SK-N-SH (cell line): ENCODE data around the gene IMPACT. TPM values are rescaled to one million over a fixed set of nuclear protein-coding genes. Genes with fewer than 3 reads are reported as not detected.

Source experiments
- CTCF ChIA-PET: fragments of 300-600, 350-600 bp; formaldehyde crosslinking; extraction: SDS; loops from one replicate; lab custom pipeline; 2021; lab: Yijun Ruan, JAX
- POLR2A ChIA-PET: fragments of 350-600 bp; sonication (Branson Sonifier 250); formaldehyde crosslinking; extraction: SDS; loops from one replicate; lab custom pipeline; 2020; ENCODE audit warnings: antibody characterized with exemption, inconsistent platforms; lab: Yijun Ruan, JAX
- DNase-seq: peaks from one replicate; pipeline ENCODE4 v3.0.0; 2012
- H2AFZ ChIP-seq: fragments of 200-600 bp; sonication (generic); 2 replicates; pipeline ENCODE4 v1.8.1; 2016; ENCODE audit warnings: antibody characterized with exemption, mild to moderate bottlenecking, low read depth
- H3F3A ChIP-seq: fragments of 200-600 bp; sonication (generic); replicated peaks from 2 replicates; pipeline ENCODE3; 2016; ENCODE audit warnings: antibody characterized with exemption, mild to moderate bottlenecking; ENCODE audit not compliant: insufficient read depth
- H3K27ac ChIP-seq, 2 experiments: fragments of 200-500 bp in 1 of 2; fragments of 200-600 bp in 1 of 2; sonication (Bioruptor generic) in 1 of 2; sonication (generic), shearing (Covaris generic) in 1 of 2; 2 replicates each; pipeline versions ENCODE4 v1.5.1 to v1.6.1; 2014 to 2016; ENCODE audit warnings: low read depth in 2 of 2, inconsistent platforms in 1 of 2, low read length in 1 of 2, mild to moderate bottlenecking in 1 of 2, mixed read lengths in 1 of 2
- H3K27me3 ChIP-seq: fragments of 200-600 bp; sonication (generic), shearing (Covaris generic); 2 replicates; pipeline ENCODE4 v1.6.1; 2016; ENCODE audit warnings: mixed run types; ENCODE audit not compliant: insufficient read depth
- H3K36me3 ChIP-seq, 2 experiments: fragments of 200-500 bp in 1 of 2; fragments of 200-600 bp in 1 of 2; sonication (Bioruptor generic) in 1 of 2; sonication (generic) in 1 of 2; replicated peaks in 1 of 2; 2 replicates each; pipeline versions ENCODE3 to v1.5.1; 2014 to 2016; ENCODE audit warnings: low read length in 1 of 2, mild to moderate bottlenecking in 1 of 2; ENCODE audit not compliant: insufficient read depth in 2 of 2, control insufficient read depth in 1 of 2
- H3K4me1 ChIP-seq, 2 experiments: fragments of 200-500 bp in 1 of 2; fragments of 200-600 bp in 1 of 2; sonication (Bioruptor generic) in 1 of 2; sonication (generic), shearing (Covaris generic) in 1 of 2; 2 replicates each; pipeline versions ENCODE4 v1.5.1 to v1.6.1; 2014 to 2016; ENCODE audit warnings: low read depth in 1 of 2, low read length in 1 of 2, mixed run types in 1 of 2; ENCODE audit not compliant: insufficient read depth in 2 of 2, control insufficient read depth in 1 of 2
- H3K4me2 ChIP-seq: fragments of 200-600 bp; sonication (generic), shearing (Covaris generic); 2 replicates; pipeline ENCODE4 v1.6.1; 2017; ENCODE audit warnings: mixed run types
- H3K4me3 ChIP-seq, 2 experiments: fragments of 200-500 bp in 1 of 2; fragments of 200-600 bp in 1 of 2; sonication (Bioruptor generic) in 1 of 2; sonication (generic), shearing (Covaris generic) in 1 of 2; 2 replicates each; pipeline versions ENCODE4 v1.5.1 to v1.8.1; 2014 to 2016; ENCODE audit warnings: low read depth in 2 of 2, inconsistent platforms in 1 of 2, low read length in 1 of 2, mild to moderate bottlenecking in 1 of 2, mixed read lengths in 1 of 2, moderate library complexity in 1 of 2
- H3K79me2 ChIP-seq: fragments of 200-600 bp; sonication (generic); 2 replicates; pipeline ENCODE4 v1.8.1; 2017; ENCODE audit warnings: mild to moderate bottlenecking; ENCODE audit not compliant: insufficient read depth
- H3K9ac ChIP-seq: fragments of 200-600 bp; sonication (generic); 2 replicates; pipeline ENCODE4 v1.6.1; 2017; ENCODE audit warnings: mixed run types
- H3K9me2 ChIP-seq: fragments of 200-600 bp; sonication (generic); 2 replicates; pipeline ENCODE4 v1.6.1; 2017; ENCODE audit warnings: mixed run types
- H3K9me3 ChIP-seq: fragments of 200-600 bp; sonication (generic); 2 replicates; pipeline ENCODE4 v1.6.1; 2017; ENCODE audit warnings: mixed run types, mild to moderate bottlenecking, moderate library complexity
- H4K20me1 ChIP-seq: fragments of 200-600 bp; sonication (generic); 2 replicates; pipeline ENCODE4 v1.6.1; 2017; ENCODE audit warnings: mild to moderate bottlenecking, mixed run types; ENCODE audit not compliant: insufficient read depth
- CHD2 ChIP-seq: fragments of 150-350 bp; IDR thresholded peaks from 2 replicates; pipeline ENCODE4 v1.6.1; 2018; ENCODE audit warnings: low read length; ENCODE audit not compliant: partially characterized antibody
- ELF1 ChIP-seq: IDR thresholded peaks from 2 replicates; pipeline ENCODE4 v1.4.0; 2012
- EP300 ChIP-seq, 2 experiments: IDR thresholded peaks; 2 replicates each; pipeline versions ENCODE4 v1.4.0 to v1.6.1; 2012; ENCODE audit warnings: borderline replicate concordance in 1 of 2, low read depth in 1 of 2, low read length in 1 of 2
- EZH2phosphoT487 ChIP-seq: fragments of 200-600 bp; sonication (generic); IDR thresholded peaks from 2 replicates; pipeline ENCODE4 v1.6.1; 2017; ENCODE audit warnings: low read depth, mixed run types, mild to moderate bottlenecking, antibody characterized with exemption, moderate library complexity, borderline replicate concordance
- FOXJ3 ChIP-seq: sonication (generic); formaldehyde crosslinking; IDR thresholded peaks from 2 replicates; pipeline ENCODE4 v1.5.1; 2020; ENCODE audit warnings: mild to moderate bottlenecking, missing genetic modification reagents
- GABPA ChIP-seq: IDR thresholded peaks from 2 replicates; pipeline ENCODE4 v1.4.0; 2012; ENCODE audit warnings: low read depth, mild to moderate bottlenecking
- MEF2A ChIP-seq: IDR thresholded peaks from 2 replicates; pipeline ENCODE4 v1.4.0; 2012; ENCODE audit warnings: low read depth, borderline replicate concordance
- MXI1 ChIP-seq: IDR thresholded peaks from 2 replicates; pipeline ENCODE4 v1.6.1; 2012; ENCODE audit warnings: mild to moderate bottlenecking, low read depth, low read length, improper control_type of control experiment
- NFIC ChIP-seq: IDR thresholded peaks from 2 replicates; pipeline ENCODE4 v1.4.0; 2012; ENCODE audit warnings: borderline replicate concordance
- NRF1 ChIP-seq: IDR thresholded peaks from 2 replicates; pipeline ENCODE4 v1.6.1; 2012; ENCODE audit warnings: low read depth, mild to moderate bottlenecking, low read length
- POLR2AphosphoS5 ChIP-seq: IDR thresholded peaks from 2 replicates; pipeline ENCODE4 v1.6.1; 2012; ENCODE audit warnings: low read depth, low read length
- RCOR1 ChIP-seq: fragments of 150-350 bp; IDR thresholded peaks from 2 replicates; pipeline ENCODE4 v1.6.1; 2017; ENCODE audit warnings: antibody characterized with exemption, low read length
- RXRA ChIP-seq: IDR thresholded peaks from 2 replicates; pipeline ENCODE4 v1.4.0; 2012; ENCODE audit warnings: low read depth, mild to moderate bottlenecking, borderline replicate concordance
- SIN3A ChIP-seq: IDR thresholded peaks from 2 replicates; pipeline ENCODE4 v1.6.1; 2012; ENCODE audit warnings: low read depth, mild to moderate bottlenecking, low read length, moderate library complexity, borderline replicate concordance
- SMC3 ChIP-seq: IDR thresholded peaks from 2 replicates; pipeline ENCODE4 v1.6.1; 2012; ENCODE audit warnings: low read depth, low read length, improper control_type of control experiment
- TEAD4 ChIP-seq: IDR thresholded peaks from 2 replicates; pipeline ENCODE4 v1.4.0; 2012; ENCODE audit warnings: mild to moderate bottlenecking, borderline replicate concordance; ENCODE audit not compliant: insufficient read depth
- USF1 ChIP-seq: IDR thresholded peaks from 2 replicates; pipeline ENCODE4 v1.4.0; 2012; ENCODE audit warnings: low read depth, borderline replicate concordance
- ZBTB33 ChIP-seq: IDR thresholded peaks from 2 replicates; pipeline ENCODE4 v1.4.0; 2012; ENCODE audit warnings: low read depth, borderline replicate concordance
- WGBS: methylation state at CpG from one replicate; pipeline ENCODE4 v1.1.6; 2017; ENCODE audit warnings: low lambda C conversion rate; 5-methylcytosine and 5-hydroxymethylcytosine counted together
- polyA plus RNA-seq, 3 experiments: library from polyadenylated mRNA; depleted of rRNA; stranded (reverse); fragments of >200 nt; gene quantifications; 2 replicates each; pipeline ENCODE4 v1.2.3, GENCODE V29; 2012
- TF ChIP-seq, protein P1 (sequence below): IDR thresholded peaks from 2 replicates; pipeline ENCODE4; 2012
- TF ChIP-seq, protein P2 (sequence below): fragments of 150-350 bp; IDR thresholded peaks from 2 replicates; pipeline ENCODE4 v1.6.1; 2016; ENCODE audit warnings: mild to moderate bottlenecking, low read depth, low read length
- TF ChIP-seq, protein P3 (sequence below): fragments of 150-350 bp; IDR thresholded peaks from 2 replicates; pipeline ENCODE4 v1.6.1; 2017; ENCODE audit warnings: antibody characterized with exemption, low read length, low read depth, borderline replicate concordance

Gene IMPACT
- polyA plus RNA-seq, 1 of the 3 experiments (the other 2 are of a cell fraction): 13.0 TPM

DNA sequence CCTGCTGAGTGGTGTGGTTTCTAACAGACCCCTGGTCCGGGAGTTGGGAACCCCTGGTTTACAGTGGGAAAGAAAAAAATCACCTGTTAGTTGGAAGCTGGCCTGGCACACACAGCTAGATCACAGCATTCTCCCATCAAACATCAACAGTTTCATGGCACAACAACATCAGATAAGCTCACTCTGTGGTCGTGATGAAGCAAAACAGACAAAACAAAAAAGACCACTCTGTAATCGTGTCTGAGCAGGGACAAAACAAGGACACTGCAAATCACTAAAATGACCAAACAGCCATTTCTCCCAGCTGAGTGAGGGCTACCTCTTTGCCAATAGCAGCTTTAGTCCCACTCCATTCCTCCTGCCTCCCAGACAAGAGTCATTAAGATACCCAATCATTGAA is 9.0 kb upstream of the IMPACT start (continued):
- TF ChIP-seq SIN3A (no peak), FOXJ3 (CRISPR knock-in tag) (no peak)

GRCh38 chr18:24420551-24420950 is 5.9 kb upstream of the IMPACT start:
- Histone ChIP-seq H3K9ac (no peak overlapping the region), H3K9me2 (no peaks in the 10 kb centered on the region), H3K27me3 (no peaks in the 10 kb centered on the region), H2AFZ (no peak overlapping the region), H3K36me3 (no peaks in the 10 kb centered on the region)
- WGBS: 76% methylated on average over 4 of the region's 4 CpGs
- POLR2A ChIA-PET: no interaction called here
- DNase-seq: no peak
- CTCF ChIA-PET: no interaction called here
- TF ChIP-seq TEAD4: no peak
- no peak for TF ChIP-seq GABPA
- TF ChIP-seq MEF2A: no peak
- TF ChIP-seq, all 33 proteins: peak for 0
- no peaks in the 10 kb centered on the region for H3F3A ChIP-seq
- H3K4me1 ChIP-seq: peaks cover 0 to 6% of the 10 kb centered on the region in 2 experiments; a peak in 1 of 4 replicates
- H3K4me3 ChIP-seq: no peak overlapping the region
- no peak overlapping the region for H3K27ac ChIP-seq
- no peaks in the 10 kb centered on the region for H3K79me2 ChIP-seq
- H3K9me3 ChIP-seq: no peaks in the 10 kb centered on the region
- no peak overlapping the region for H3K4me2 ChIP-seq
- no peaks in the 10 kb centered on the region for H4K20me1 ChIP-seq

DNA sequence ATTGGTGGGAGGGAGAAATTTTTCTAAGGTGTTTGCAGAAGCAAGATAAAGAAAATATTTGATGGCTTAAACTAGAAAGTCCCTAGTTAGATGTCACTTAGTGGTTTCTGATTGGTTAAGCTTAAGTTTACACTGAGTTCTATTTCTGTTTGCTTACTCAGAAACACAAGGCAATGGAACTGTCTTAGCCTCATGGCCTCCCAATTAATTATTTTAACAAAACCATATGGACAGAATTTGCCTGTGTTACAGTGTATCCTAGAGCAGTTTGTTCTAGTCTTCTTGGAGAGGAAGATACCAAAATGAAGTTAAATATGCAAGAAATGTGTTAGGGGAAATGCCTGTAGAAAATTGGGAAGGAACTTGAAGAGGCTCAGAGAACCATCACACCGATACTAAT is 4.6 kb upstream of the IMPACT start:
- ChIA-PET POLR2A (interaction anchor here (0.6 kb wide), 1 partner anchor 210 kb away, joined by 3 read pairs; no protein-coding TSS in a partner anchor), CTCF (interaction anchor here (1.5 kb wide), 1 partner anchor 9 kb away, joined by 4 read pairs; no protein-coding TSS in a partner anchor)
- H3K9me2 ChIP-seq: no peaks in the 10 kb centered on the region
- H3K4me2 ChIP-seq: no peak overlapping the region
- H3K9ac ChIP-seq: no peak overlapping the region
- H3F3A ChIP-seq: no peaks in the 10 kb centered on the region
- H3K27ac ChIP-seq: no peak overlapping the region
- 84% methylated on average over 1 of the region's 1 CpG for WGBS
- no peaks in the 10 kb centered on the region for H3K27me3 ChIP-seq
- H3K4me1 ChIP-seq: peaks cover 0 to 8% of the 10 kb centered on the region in 2 experiments; a peak in 1 of 4 replicates
- no peak overlapping the region for H2AFZ ChIP-seq
- no peaks in the 10 kb centered on the region for H4K20me1 ChIP-seq
- no peaks in the 10 kb centered on the region for H3K9me3 ChIP-seq
- DNase-seq: no peak
- H3K36me3 ChIP-seq: no peaks in the 10 kb centered on the region
- H3K4me3 ChIP-seq: no peak overlapping the region
- H3K79me2 ChIP-seq: no peaks in the 10 kb centered on the region
- TF ChIP-seq POLR2AphosphoS5 (no peak), RCOR1 (no peak), NFIC (no peak), RXRA (no peak), EP300 (IDR thresholded peaks at IDR 0.05; ENCODE audit: borderline replicate concordance in 1 of 2, low read depth in 1 of 2, low read length in 1 of 2) (no peak), NRF1 (no peak), ZBTB33 (no peak), USF1 (no peak), ELF1 (no peak), SIN3A (no peak), CHD2 (no peak), FOXJ3 (CRISPR knock-in tag) (no peak), MXI1 (no peak), SMC3 (no peak), EZH2phosphoT487 (no peak)
- TF ChIP-seq, protein P1, sequence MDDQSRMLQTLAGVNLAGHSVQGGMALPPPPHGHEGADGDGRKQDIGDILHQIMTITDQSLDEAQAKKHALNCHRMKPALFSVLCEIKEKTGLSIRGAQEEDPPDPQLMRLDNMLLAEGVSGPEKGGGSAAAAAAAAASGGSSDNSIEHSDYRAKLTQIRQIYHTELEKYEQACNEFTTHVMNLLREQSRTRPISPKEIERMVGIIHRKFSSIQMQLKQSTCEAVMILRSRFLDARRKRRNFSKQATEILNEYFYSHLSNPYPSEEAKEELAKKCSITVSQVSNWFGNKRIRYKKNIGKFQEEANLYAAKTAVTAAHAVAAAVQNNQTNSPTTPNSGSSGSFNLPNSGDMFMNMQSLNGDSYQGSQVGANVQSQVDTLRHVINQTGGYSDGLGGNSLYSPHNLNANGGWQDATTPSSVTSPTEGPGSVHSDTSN: no peak
- TF ChIP-seq, protein P2, sequence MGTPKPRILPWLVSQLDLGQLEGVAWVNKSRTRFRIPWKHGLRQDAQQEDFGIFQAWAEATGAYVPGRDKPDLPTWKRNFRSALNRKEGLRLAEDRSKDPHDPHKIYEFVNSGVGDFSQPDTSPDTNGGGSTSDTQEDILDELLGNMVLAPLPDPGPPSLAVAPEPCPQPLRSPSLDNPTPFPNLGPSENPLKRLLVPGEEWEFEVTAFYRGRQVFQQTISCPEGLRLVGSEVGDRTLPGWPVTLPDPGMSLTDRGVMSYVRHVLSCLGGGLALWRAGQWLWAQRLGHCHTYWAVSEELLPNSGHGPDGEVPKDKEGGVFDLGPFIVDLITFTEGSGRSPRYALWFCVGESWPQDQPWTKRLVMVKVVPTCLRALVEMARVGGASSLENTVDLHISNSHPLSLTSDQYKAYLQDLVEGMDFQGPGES: no peak
- TF ChIP-seq, protein P3, sequence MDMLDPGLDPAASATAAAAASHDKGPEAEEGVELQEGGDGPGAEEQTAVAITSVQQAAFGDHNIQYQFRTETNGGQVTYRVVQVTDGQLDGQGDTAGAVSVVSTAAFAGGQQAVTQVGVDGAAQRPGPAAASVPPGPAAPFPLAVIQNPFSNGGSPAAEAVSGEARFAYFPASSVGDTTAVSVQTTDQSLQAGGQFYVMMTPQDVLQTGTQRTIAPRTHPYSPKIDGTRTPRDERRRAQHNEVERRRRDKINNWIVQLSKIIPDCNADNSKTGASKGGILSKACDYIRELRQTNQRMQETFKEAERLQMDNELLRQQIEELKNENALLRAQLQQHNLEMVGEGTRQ: no peak
